ENCODE results near the gene CDIPT. TPM values are rescaled to one million over a fixed set of nuclear protein-coding genes. Genes with fewer than 3 reads are reported as not detected.

Gene CDIPT
- total and polyA plus RNA-seq, 2 of the 13 experiments (the other 11 are each of a cell fraction or from before 2014, with no cell fraction given) = 54.9 to 97.5 TPM

DNA sequence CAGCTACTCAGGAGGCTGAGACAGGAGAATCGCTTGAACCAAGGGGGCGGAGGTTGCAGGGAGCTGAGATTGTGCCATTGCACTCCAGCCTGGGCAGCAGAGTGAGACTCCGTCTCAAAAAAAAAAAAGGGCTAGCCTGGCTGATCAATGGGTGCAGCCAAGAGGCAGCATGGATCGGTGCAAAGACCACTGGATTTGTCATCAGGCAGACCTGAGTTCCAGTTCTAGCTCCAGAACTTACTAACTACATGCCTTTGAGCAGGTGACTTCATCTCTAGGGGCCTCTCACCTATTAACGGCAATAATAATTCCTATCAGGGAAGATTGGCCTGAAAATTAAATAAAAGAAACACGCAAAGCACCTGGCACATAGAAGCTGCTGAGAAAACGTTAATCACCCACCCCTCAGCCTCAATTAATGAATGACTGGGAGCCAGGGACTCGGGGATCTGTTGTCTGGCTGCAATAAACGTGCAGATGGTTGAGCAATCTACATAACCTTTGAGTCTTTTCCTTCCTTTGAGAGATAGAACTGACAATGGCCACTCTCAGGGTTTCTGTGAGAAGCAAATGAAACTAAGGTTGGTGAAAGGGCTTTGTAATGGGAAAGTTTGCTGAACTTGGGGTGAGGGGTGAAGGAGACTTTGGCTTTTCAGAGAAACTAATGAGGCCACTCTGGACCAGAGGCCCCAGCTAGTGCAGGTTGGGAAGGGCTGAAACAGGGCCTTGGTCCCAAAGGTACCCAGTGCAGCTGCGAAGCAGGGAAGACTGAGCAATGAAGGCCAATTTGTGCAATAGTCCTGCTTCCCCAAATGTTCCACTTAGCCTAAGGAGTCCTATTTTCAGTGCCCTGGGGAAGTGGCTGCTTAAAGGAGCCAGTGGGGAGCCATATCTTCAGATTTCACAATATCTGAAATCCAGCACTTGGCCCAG is 28.8 kb upstream of the CDIPT start (continued):
- TF ChIP-seq, protein P1, sequence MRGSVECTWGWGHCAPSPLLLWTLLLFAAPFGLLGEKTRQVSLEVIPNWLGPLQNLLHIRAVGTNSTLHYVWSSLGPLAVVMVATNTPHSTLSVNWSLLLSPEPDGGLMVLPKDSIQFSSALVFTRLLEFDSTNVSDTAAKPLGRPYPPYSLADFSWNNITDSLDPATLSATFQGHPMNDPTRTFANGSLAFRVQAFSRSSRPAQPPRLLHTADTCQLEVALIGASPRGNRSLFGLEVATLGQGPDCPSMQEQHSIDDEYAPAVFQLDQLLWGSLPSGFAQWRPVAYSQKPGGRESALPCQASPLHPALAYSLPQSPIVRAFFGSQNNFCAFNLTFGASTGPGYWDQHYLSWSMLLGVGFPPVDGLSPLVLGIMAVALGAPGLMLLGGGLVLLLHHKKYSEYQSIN (CRISPR knock-in tag; IDR thresholded peaks at IDR 0.05; ENCODE audit: borderline replicate concordance) = no peak
- TF ChIP-seq RORA (CRISPR knock-in tag; IDR thresholded peaks at IDR 0.05) (no peak), NRL (CRISPR knock-in tag; IDR thresholded peaks at IDR 0.05; ENCODE audit: borderline replicate concordance) (no peak), MEIS1 (CRISPR knock-in tag; IDR thresholded peaks at IDR 0.05; ENCODE audit: borderline replicate concordance) (no peak), ZNF737 (CRISPR knock-in tag; IDR thresholded peaks at IDR 0.05; ENCODE audit: borderline replicate concordance) (no peak), ZNF383 (CRISPR knock-in tag; IDR thresholded peaks at IDR 0.05; ENCODE audit: borderline replicate concordance) (no peak), SNAI1 (CRISPR knock-in tag; IDR thresholded peaks at IDR 0.05; ENCODE audit: borderline replicate concordance) (no peak; the same call in 1 of the 2 replicates), XBP1 (CRISPR knock-in tag; IDR thresholded peaks at IDR 0.05) (no peak), NFE2 (CRISPR knock-in tag; IDR thresholded peaks at IDR 0.05) (no peak), HOXA7 (CRISPR knock-in tag; IDR thresholded peaks at IDR 0.05) (no peak)
- TF ChIP-seq, protein P2, sequence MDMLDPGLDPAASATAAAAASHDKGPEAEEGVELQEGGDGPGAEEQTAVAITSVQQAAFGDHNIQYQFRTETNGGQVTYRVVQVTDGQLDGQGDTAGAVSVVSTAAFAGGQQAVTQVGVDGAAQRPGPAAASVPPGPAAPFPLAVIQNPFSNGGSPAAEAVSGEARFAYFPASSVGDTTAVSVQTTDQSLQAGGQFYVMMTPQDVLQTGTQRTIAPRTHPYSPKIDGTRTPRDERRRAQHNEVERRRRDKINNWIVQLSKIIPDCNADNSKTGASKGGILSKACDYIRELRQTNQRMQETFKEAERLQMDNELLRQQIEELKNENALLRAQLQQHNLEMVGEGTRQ (IDR thresholded peaks at IDR 0.05; ENCODE audit: low read depth, low read length) = no peak
- TF ChIP-seq, protein P2 (CRISPR knock-in tag; IDR thresholded peaks at IDR 0.05; ENCODE audit: borderline replicate concordance) = no peak
- TF ChIP-seq, protein P3, sequence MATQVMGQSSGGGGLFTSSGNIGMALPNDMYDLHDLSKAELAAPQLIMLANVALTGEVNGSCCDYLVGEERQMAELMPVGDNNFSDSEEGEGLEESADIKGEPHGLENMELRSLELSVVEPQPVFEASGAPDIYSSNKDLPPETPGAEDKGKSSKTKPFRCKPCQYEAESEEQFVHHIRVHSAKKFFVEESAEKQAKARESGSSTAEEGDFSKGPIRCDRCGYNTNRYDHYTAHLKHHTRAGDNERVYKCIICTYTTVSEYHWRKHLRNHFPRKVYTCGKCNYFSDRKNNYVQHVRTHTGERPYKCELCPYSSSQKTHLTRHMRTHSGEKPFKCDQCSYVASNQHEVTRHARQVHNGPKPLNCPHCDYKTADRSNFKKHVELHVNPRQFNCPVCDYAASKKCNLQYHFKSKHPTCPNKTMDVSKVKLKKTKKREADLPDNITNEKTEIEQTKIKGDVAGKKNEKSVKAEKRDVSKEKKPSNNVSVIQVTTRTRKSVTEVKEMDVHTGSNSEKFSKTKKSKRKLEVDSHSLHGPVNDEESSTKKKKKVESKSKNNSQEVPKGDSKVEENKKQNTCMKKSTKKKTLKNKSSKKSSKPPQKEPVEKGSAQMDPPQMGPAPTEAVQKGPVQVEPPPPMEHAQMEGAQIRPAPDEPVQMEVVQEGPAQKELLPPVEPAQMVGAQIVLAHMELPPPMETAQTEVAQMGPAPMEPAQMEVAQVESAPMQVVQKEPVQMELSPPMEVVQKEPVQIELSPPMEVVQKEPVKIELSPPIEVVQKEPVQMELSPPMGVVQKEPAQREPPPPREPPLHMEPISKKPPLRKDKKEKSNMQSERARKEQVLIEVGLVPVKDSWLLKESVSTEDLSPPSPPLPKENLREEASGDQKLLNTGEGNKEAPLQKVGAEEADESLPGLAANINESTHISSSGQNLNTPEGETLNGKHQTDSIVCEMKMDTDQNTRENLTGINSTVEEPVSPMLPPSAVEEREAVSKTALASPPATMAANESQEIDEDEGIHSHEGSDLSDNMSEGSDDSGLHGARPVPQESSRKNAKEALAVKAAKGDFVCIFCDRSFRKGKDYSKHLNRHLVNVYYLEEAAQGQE (IDR thresholded peaks at IDR 0.05; ENCODE audit: borderline replicate concordance in 1 of 2, low read depth in 1 of 2, low read length in 2 of 2) = no peak; a peak in 1 of 4 replicates
- TF ChIP-seq, protein P4, sequence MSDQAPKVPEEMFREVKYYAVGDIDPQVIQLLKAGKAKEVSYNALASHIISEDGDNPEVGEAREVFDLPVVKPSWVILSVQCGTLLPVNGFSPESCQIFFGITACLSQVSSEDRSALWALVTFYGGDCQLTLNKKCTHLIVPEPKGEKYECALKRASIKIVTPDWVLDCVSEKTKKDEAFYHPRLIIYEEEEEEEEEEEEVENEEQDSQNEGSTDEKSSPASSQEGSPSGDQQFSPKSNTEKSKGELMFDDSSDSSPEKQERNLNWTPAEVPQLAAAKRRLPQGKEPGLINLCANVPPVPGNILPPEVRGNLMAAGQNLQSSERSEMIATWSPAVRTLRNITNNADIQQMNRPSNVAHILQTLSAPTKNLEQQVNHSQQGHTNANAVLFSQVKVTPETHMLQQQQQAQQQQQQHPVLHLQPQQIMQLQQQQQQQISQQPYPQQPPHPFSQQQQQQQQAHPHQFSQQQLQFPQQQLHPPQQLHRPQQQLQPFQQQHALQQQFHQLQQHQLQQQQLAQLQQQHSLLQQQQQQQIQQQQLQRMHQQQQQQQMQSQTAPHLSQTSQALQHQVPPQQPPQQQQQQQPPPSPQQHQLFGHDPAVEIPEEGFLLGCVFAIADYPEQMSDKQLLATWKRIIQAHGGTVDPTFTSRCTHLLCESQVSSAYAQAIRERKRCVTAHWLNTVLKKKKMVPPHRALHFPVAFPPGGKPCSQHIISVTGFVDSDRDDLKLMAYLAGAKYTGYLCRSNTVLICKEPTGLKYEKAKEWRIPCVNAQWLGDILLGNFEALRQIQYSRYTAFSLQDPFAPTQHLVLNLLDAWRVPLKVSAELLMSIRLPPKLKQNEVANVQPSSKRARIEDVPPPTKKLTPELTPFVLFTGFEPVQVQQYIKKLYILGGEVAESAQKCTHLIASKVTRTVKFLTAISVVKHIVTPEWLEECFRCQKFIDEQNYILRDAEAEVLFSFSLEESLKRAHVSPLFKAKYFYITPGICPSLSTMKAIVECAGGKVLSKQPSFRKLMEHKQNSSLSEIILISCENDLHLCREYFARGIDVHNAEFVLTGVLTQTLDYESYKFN (CRISPR knock-in tag; conservative IDR thresholded peaks at IDR 0.05) = peak; percentile 77
